ENCODE measurements around the gene LPAR1.
"Not testable (repeated sequence)": the region's sequence is repeated elsewhere in the genome, so short reads cannot be mapped to it uniquely, and the experiment has no call there.

Gene LPAR1

DNA sequence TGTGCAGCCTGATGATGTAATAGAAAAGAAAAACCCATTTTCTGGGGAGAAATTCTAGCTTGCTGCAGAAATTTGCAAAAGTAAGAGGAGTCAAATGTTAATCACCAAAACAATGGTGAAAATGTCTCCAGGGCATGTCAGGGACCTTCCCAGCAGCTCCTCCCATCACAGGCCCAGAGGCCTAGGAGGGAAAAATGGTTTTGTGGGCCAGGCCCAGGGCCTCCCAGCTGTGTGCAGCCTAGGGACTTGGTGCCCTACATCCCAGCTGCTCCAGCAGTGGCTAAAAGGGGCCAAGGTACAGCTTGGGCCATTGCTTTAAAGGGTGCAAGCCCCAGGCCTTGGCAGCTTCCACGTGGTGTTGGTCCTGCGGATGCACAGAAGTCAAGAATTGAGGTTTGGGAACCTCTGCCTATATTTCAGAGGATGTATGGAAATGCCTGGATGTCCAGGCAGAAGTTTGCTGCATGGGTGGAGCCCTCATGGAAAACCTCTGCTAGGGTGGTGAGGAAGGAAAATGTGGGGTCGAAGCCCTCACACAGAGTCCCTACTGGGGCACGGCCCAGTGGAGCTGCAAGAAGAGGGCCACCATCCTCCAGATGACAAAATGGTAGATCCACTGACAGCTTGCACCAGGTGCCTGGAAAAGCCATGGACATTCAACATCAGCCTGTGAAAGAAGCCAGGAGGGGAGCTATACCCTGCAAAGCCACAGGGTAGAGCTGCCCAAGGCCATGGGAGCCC is 176.7 kb downstream of the LPAR1 start:
- not testable (repeated sequence) for DNase-seq

DNA sequence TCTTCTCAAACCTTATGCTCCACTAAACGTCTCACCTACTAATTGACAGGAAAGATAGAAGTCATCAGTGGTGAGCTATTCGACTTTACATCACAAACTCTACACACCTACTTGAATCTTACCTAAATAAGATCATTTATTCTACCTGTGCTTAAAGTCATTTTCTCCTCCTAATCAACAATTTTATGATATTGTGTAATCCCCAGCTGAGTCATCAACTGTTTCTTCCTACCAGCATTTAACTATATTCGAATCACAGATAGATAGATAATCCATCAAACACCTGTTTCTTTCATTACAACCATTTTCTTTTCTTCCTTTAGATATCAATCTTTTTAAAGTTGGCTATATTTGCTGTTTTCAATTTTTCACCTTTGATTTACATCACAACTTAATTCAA is 181.5 kb downstream of the LPAR1 start:
- DNase-seq = no peak

DNA sequence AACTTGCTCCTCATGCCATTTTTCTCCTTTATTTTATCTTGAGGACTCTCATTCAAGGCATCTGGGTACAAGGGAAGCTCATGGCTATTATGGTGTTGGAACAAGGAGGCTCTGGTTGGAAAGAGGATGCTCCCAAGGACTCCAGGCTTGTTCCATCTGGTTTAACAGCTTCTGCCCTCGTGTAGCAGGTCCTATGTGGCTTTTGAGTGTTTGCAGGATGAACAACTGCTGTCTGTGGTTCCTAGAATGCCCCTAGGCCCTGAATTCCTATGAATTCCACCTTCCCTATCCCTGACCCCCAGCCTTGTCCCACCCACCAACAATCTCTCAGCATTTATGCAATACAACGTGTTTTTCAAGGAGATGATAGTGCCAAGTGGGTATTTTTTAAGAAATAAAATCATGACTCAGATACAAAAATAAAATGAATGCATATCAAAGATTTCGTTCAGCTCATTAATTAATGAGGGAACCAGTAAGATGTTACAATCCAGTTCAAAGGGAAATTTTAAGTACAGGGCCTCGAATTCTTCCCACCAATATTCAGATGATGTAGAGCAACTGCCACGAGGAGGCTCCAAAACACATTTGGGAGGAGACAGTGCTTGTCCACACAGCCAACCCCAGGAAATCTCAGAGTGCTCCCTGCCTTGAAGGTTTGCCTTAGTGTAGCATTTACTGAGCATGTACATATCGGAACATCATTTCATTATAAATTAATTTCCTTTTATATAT is 187.7 kb downstream of the LPAR1 start:
- DNase-seq = no peak

DNA sequence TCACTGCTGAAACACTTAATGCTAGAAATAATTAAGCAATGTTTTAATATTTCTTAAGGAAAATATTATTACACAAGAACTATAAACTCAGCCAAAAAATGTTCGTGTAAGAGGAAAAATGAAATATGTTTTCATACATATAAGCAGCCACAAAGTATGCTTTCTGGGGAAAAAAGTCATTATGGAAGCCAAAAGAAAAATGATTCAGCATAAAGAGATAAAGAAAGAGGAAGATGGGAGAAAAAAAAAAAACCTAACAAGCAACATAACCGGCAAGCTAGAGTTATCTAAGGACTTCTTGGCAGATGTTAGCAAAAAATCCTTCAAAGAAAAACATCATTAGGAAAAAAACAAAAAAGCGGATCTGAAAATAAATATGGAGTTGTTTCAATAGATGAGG is 190.6 kb downstream of the LPAR1 start:
- no peak for DNase-seq

DNA sequence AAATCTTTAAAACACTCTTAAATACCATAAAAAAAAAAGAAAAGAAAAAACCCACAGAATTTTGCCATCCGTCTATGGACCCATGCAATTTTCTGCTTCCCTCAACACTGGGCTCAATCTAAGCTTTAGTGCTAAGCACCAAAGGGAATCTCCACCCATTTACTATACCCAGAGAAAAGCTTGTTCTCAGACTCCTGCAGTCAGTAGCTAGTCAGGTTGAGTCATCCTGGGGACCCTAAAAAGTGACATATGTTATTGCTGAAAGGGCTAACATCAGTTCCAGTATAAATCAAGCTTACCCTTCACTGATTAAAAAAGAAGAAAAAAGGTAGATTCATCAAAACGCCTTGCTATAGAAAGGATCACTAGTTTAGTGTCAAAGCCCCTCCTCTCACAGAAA is 192.1 kb downstream of the LPAR1 start:
- DNase-seq = no peak

DNA sequence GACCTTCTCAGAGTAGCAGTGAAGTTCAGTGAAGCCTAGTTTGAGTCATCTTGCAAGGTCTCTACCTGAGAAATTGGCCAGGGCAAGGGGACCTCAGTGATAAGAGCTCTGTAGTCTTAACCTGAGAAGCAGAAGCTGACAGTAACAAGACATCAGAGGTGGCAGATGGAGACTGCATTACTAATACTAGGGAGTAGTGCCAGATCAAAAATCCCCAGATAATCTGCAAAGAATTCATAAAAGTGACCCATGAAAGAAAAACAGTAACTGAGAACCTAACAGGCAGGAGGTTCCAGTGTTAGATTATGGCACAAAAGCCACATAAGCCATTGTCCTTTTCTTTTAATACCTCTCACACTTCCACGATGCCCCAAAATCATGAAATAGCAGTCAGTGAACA is 194.1 kb downstream of the LPAR1 start:
- no peak for DNase-seq

DNA sequence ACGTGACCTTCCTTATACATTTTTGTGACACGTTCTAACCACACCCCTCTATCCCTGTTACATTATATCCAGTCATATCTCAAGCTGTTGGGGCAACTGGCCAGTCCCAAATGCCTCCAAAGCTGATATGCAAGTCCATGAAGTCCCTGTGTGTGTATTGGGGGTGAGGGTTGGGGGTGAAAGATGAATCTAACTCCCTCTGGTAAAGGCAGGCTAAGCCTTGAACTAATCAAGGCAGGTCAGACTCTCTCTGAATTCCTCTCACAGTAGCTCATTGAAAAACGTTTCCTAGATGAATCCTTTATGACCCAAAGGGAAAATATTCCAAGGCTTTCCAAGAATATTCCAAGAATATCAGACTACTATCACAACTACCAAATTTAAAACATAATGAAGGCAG is 195.3 kb downstream of the LPAR1 start:
- no peak for DNase-seq

DNA sequence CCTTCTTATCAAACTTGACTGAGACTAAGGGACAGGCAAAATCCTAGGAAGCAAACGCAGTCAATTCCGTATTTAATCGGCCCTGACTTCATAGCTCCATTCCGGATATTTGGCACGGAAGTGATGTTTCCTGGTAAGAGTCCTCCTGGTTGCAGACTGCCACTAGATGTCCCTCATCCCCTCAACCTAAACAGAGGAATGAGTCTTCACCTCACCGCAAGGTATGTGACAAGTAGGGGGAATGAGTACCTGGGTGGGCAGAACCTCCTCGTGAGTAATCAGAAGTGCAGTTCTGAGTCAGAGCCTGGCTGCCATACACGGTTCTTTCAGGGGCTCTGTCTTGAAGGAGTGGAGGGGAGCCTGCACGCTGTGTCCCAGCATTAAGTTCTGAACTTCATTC is 196.1 kb downstream of the LPAR1 start:
- DNase-seq = no peak

DNA sequence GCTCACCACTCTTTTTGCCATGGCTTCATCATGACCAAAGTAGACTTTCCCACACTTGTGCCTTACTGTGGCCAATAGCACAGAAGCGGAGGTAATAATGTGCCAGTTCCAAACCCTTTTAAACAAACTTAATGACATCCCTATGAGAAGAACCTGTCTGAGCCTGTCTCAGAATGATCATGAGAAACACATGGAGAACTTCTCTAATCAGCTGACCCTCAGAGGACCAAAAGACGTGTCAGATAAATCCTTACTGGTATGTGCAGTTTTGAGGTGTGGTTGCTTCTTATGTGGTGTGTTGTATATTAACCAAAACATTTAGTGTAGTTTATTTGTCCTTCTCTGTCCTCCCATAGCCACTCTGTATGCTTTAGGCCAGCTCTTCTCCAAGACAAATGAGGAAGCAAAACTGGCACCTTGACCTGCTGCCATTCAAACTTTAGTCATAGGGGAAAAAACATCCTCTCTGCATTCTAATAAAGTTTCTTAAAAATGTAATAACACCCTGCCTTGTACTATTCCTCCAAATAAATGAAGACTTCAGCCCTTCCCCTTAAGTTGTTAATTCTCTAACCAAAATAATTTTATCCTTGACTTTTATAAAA is 200.8 kb downstream of the LPAR1 start:
- no peak for DNase-seq

DNA sequence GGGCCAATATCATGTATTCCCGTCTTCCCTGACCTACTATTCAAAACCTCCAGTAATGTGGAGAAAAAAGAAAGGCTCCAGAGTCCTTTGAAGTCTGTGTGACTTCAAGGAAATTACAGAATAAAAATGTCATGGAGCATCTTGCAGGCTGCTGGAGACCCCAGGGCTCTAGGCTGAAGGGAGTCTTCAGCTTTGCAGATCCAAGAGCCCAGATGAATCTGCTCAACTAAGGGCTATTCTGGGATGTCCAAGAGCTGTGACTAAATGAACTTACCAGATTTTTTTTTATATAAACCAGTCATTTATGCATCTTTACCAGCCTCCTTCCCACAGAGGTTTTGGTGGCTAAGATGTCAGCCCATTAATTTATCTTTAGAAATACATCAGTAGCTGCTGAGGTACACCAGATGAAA is 202.4 kb downstream of the LPAR1 start:
- no peak for DNase-seq

DNA sequence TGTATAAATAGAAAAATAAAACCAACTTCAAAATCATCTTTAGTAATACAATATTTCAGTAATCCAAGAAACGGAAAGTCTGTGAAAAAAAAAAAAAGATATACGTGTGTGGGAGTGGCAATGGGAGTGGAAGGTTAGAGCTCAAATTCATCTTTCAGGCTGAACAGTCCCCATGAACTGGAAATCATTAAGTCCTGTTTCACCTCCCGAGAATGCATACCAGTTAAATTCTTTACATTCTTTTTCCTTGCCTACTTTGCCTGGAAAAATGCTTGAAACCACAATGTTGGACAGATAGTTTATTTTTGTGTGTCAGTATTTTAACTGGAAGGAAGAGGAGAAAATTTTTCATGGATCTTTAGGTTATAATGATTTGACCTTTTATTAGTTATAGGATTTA is 202.9 kb downstream of the LPAR1 start:
- no peak for DNase-seq

DNA sequence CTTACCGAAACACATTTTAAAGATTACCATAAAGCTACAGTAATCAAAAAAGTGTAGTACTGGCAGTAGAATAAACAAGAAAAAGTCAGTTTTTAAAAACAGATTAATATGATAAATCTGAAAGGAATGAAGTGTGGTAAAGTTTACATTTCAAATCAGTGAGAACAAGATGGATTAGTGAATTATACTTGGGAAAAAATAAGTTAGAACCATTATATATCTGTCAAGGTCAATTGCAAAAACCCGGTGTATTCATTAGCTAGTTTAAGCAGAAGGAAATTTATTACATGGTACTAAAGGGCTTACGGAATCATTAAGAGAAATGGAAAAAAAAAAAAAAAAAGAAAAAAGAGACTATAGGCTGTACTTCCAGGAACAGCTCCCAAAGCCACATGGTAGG is 205.3 kb downstream of the LPAR1 start:
- DNase-seq = no peak

DNA sequence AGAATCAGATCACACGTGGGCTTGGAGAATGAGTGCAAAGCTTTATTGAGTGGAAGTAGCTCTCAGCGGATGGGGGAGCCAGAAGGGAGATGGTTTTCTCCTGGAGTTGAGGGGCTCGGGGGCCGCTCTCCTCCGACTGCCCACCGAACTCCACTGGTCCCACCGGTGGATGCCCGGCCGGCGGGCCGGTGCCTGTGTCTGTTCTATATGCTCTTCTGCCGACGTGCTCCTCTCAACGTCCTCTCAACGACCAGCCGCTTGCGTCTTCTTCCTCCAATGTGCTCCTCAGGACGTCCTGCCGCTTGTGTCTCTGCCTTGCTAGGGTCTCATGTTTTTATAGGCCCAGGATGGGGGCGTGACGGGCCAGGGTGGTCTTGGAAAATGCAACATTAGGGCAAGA is 207.8 kb downstream of the LPAR1 start:
- DNase-seq = no peak

DNA sequence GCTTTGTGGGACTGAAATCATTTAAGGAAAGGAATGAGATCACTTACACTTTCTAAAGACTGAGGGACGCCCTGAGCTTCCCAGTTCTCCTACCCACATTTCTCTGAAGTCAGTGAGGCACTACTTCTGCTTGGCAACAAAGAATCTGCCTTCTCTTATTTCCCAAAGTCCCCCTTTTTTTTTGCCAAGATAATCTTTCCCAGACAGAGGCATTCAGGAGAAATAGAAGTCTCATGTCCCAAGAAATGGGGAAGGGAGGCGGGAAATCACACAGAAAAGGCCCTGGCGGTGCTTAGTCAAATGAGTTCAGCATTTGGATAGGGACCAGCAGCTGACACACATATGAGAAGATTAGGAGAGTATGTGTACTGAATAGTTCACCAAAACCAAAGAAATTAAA is 210.0 kb downstream of the LPAR1 start:
- no peak for DNase-seq

DNA sequence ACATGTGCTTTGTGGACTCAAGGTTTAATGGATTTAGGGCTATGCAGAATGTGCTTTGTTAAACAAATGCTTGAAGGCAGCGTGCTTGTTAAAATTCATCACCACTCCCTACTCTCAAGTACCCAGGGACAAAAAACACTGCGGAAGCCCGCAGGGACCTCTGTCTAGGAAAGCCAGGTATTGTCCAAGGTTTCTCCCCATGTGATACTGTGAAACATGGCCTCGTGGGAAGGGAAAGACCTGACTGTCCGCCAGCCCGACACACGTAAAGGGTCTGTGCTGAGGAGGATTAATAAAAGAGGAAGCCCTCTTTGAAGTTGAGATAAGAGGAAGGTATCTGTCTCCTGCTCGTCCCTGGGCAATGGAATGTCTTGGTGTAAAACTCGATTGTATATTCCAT is 211.9 kb downstream of the LPAR1 start:
- DNase-seq = not testable (repeated sequence)

DNA sequence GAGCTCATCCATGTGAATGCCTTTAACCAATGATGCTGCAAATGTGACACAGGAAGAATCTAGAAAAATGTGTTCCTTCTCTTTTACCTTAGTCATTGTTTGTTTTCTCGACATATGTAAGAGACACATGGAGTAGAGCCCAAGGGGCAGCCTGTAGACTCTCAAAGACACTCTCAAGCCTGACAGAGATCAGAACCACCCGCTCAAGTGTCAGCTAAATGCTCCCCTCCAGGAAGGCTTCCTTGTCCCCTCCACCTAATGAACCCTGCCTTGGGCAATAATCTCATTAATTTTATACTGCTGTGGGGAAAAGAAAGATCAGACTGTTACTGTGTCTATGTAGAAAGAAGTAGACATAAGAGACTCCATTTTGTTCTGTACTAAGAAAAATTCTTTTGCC is 212.3 kb downstream of the LPAR1 start:
- DNase-seq = no peak

DNA sequence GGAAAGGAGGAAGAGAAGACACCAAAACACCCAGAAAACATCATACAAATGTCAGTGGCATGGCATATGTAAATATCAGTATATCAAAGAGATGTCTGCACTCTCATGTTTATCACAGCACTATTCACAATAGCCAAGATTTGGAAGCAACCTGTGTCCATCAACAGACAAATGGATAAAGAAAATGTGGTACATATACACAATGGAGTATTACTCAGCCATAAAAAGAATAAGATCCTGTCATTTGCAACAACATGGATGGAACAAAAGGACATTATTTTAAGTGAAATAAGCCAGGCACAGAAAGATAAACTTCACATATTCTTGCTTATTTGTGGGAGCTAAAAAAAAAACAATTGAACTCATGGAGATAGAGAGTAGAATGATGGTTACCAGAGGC is 213.1 kb downstream of the LPAR1 start:
- not testable (repeated sequence) for DNase-seq

Measured in NCI-H446 (cell line).